Type B pancreatic cell (in vitro differentiated cells): ENCODE results near the gene TSC2. TPM values are rescaled to one million over a fixed set of nuclear protein-coding genes. Genes with fewer than 3 reads are reported as not detected.

Source experiments
- DNase-seq: peaks from one replicate; pipeline ENCODE4 v3.0.0; 2021; ENCODE audit warnings: mixed read lengths; ENCODE audit not compliant: unreplicated experiment; ENCODE audit errors: extremely low spot score
- H3K27ac Mint-ChIP-seq: 2 replicates; pipeline ENCODE4 v1.8.0; 2021; ENCODE audit warnings: mild to moderate bottlenecking, mixed read lengths
- H3K27me3 Mint-ChIP-seq: 2 replicates; pipeline ENCODE4 v1.8.0; 2021; ENCODE audit warnings: mixed read lengths
- H3K36me3 Mint-ChIP-seq: 2 replicates; pipeline ENCODE4 v1.8.0; 2021; ENCODE audit warnings: mixed read lengths
- H3K4me1 Mint-ChIP-seq: one replicate; pipeline ENCODE4 v1.8.0; 2021; ENCODE audit warnings: mixed read lengths; ENCODE audit not compliant: unreplicated experiment
- H3K4me3 Mint-ChIP-seq: 2 replicates; pipeline ENCODE4 v1.8.0; 2021; ENCODE audit warnings: mild to moderate bottlenecking, mixed read lengths
- H3K9me3 Mint-ChIP-seq: 2 replicates; pipeline ENCODE4 v1.8.0; 2021; ENCODE audit warnings: mixed read lengths
- total RNA-seq: library from RNA; stranded (reverse); gene quantifications from 2 replicates; pipeline ENCODE4 v1.2.1, GENCODE V29; 2021; ENCODE audit warnings: low replicate concordance
- TF ChIP-seq, protein P1 (sequence below): fragments of 200-600 bp; sonication (generic); conservative IDR thresholded peaks from 2 replicates; pipeline ENCODE4 v1.5.0; 2021; ENCODE audit warnings: antibody characterized with exemption, mild to moderate bottlenecking

Gene TSC2
- total RNA-seq, 1 donor from 2014 or later = 208 TPM

DNA sequence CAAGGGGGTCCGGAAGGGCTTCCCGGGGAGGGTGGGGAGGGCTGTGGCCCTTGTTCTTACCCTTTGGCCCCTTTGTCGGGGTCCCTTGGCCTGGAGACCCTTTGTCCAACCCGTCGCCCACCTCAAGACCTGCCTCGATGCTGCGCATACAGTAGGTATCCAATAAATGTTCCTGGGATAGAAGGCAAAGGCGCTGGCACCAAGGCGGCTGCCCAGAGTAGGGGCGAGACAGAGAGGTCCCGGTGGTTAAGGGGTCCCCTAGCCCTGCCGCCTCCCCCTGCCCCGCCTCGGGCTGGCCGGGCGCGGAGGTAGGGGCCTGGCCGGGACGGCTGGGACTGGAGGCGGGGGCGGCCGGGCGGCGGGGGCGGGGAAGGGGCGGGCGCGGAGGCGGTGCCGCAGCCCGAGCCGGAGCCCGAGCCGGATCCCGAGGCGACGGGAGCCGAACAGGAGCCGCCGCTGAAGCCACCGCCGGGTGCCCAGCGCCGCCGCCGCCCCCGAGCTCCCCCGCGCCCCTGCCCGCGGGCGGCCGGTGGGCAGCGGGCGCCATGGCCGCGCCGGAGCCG lies 21.2 kb upstream of the TSC2 start, which contains the start of gene NHERF2:
TSS of gene NHERF2 (plus strand) at position 442 of the 563 bp plus-strand sequence. CDS start at position 546, 104 bp downstream.
- Mint-ChIP-seq H3K9me3 (no peaks in the 10 kb centered on the region), H3K4me1 (peaks cover 19% of the 10 kb centered on the region), H3K4me3 (peak within 1 kb of the TSS; percentile 87), H3K27ac (peak within 1 kb of the TSS; percentile 50), H3K36me3 (no peaks in the 10 kb centered on the region), H3K27me3 (peaks cover 27% of the 10 kb centered on the region)
- no peak for DNase-seq
- TF ChIP-seq, protein P1, sequence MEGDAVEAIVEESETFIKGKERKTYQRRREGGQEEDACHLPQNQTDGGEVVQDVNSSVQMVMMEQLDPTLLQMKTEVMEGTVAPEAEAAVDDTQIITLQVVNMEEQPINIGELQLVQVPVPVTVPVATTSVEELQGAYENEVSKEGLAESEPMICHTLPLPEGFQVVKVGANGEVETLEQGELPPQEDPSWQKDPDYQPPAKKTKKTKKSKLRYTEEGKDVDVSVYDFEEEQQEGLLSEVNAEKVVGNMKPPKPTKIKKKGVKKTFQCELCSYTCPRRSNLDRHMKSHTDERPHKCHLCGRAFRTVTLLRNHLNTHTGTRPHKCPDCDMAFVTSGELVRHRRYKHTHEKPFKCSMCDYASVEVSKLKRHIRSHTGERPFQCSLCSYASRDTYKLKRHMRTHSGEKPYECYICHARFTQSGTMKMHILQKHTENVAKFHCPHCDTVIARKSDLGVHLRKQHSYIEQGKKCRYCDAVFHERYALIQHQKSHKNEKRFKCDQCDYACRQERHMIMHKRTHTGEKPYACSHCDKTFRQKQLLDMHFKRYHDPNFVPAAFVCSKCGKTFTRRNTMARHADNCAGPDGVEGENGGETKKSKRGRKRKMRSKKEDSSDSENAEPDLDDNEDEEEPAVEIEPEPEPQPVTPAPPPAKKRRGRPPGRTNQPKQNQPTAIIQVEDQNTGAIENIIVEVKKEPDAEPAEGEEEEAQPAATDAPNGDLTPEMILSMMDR = no peak

DNA sequence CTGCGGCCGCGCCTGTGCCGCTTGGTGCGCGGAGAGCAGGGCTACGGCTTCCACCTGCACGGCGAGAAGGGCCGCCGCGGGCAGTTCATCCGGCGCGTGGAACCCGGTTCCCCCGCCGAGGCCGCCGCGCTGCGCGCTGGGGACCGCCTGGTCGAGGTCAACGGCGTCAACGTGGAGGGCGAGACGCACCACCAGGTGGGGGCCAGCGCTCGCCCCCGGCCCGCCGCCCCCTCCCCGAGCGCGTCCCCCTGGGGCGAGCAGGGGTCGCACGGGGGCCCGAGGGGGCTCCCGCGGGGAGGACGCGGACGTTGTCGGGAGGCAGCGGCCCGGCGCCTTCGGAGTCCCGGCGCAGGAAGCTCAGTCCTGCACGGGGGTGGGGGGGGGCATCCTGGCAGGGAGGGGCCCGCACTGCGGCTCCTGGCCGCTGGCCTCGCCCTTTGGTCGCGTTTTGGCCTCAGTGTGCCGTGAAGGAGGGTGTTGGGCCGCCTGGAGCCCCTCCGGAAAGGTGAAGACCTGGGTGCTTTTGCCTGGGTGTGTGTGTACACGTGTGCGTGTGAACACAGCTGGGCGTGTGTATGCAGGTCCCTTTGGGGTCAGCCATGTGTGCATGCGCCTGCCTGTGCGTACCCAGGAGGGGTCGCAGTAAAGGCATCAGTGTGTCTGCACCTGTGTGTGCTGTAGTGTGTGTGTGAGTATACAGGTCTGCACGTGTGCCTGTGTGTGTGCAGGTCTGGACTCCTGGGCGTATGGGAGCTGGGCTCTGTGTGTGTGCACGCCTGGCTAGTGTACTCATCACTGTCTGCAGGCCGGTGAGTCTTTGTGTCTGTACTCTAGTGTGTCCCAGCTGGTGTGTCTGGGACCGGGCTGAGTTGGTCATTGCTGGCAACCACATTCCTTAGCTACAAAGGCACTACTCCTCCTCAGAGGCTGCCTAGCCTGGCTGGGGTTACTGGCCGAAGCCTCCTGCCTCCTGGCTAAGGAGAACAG lies 20.5 kb upstream of the TSC2 start:
- Mint-ChIP-seq H3K4me1 (peaks cover 19% of the 10 kb centered on the region), H3K27me3 (peaks cover 22% of the 10 kb centered on the region), H3K27ac (peak overlapping the region; percentile 50), H3K4me3 (peak overlapping the region; percentile 87), H3K36me3 (no peaks in the 10 kb centered on the region), H3K9me3 (no peaks in the 10 kb centered on the region)
- no peak for DNase-seq
- TF ChIP-seq, protein P1 = no peak

DNA sequence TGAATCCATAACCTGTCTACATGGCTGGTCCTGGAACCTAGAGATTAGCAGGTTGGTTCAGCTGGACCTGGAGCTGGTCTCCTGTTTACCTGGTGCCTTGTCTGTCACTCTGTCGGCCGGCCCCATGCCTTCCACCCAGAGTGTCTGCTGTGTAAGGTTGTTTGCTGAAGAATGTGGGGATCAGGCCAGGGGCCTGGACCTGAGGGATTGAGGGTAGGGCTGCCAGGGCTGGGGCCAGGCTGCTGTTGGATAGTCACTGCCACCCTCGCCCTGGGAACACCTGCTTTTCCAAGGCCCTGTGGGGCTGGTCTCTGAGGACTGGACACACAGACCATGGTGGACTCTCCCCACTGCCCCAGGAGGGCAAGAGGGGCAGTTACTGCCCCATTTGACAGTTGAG lies 19.6 kb upstream of the TSC2 start:
- TF ChIP-seq, protein P1 = no peak
- no peaks in the 10 kb centered on the region for H3K9me3 Mint-ChIP-seq
- H3K36me3 Mint-ChIP-seq = no peaks in the 10 kb centered on the region
- peak overlapping the region; percentile 87 for H3K4me3 Mint-ChIP-seq
- no peak for DNase-seq
- no peak overlapping the region for H3K27ac Mint-ChIP-seq
- peaks cover 14% of the 10 kb centered on the region for H3K27me3 Mint-ChIP-seq
- peaks cover 12% of the 10 kb centered on the region for H3K4me1 Mint-ChIP-seq

DNA sequence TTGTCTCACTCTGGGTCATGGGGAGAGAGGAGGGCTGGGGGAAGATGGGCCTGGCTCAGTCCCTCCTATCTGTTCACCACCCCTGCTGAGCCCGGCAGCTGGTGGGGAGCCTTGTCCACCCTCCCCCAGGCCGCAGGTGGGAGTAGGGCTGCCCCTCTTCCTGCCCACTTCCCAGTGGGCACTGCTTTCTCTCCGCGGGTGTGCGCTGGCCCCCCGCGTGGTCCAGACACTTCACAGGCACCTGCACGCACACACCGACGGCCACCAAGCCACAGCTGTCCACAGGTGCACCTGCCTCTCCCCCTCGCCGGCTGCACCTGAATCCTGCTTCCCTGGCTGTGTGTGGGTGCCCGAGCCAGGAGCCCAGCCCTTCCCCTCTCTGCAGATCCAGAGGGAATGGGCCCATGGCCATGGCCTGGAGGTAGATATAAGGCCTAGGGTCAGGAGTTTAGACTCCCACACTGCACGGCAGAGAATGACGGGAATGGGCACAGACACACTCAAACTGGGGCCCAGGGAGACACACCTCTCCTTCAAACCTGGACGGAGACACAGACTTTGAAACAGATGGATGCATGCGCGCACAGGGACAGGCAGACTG lies 19.1 kb upstream of the TSC2 start:
- Mint-ChIP-seq H3K9me3 (no peaks in the 10 kb centered on the region), H3K4me3 (no peak overlapping the region), H3K27ac (no peak overlapping the region), H3K36me3 (no peaks in the 10 kb centered on the region), H3K4me1 (peaks cover 8% of the 10 kb centered on the region), H3K27me3 (peaks cover 11% of the 10 kb centered on the region)
- TF ChIP-seq, protein P1 = no peak
- no peak for DNase-seq

DNA sequence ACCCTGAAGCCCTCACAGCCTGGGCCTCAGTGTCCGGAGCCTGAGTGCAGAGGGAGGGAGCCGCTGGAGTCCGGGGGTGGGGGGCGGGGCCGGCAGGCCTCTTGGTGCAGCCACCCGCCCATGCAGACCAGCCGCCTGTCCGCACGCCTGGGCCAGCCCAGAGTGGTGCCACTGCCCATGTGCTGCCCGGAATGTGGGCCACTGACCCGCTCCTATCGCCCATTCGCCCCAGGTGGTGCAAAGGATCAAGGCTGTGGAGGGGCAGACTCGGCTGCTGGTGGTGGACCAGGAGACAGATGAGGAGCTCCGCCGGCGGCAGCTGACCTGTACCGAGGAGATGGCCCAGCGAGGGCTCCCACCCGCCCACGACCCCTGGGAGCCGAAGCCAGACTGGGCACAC lies 18.4 kb upstream of the TSC2 start:
- no peaks in the 10 kb centered on the region for H3K9me3 Mint-ChIP-seq
- no peak for DNase-seq
- no peak overlapping the region for H3K27ac Mint-ChIP-seq
- TF ChIP-seq, protein P1 = no peak
- no peaks in the 10 kb centered on the region for H3K36me3 Mint-ChIP-seq
- peaks cover 5% of the 10 kb centered on the region for H3K4me1 Mint-ChIP-seq
- H3K27me3 Mint-ChIP-seq = peaks cover 11% of the 10 kb centered on the region
- H3K4me3 Mint-ChIP-seq = no peak overlapping the region
